Daoy (cell line): ENCODE data around the gene CCDC28B. TPM values are rescaled to one million over a fixed set of nuclear protein-coding genes. Genes with fewer than 3 reads are reported as not detected.

Source experiments
- DNase-seq: peaks from one replicate; pipeline ENCODE4 v3.0.0-alpha.2; 2015; ENCODE audit warnings: low read depth
- total RNA-seq: library from RNA; depleted of rRNA; stranded (reverse); fragments of >200 nt; shearing (Covaris generic); gene quantifications from 2 replicates; pipeline ENCODE4 v1.2.3, GENCODE V29; 2014

The CCDC28B gene
- total RNA-seq, 1 experiment from 2014 or later: 15.7 TPM

DNA sequence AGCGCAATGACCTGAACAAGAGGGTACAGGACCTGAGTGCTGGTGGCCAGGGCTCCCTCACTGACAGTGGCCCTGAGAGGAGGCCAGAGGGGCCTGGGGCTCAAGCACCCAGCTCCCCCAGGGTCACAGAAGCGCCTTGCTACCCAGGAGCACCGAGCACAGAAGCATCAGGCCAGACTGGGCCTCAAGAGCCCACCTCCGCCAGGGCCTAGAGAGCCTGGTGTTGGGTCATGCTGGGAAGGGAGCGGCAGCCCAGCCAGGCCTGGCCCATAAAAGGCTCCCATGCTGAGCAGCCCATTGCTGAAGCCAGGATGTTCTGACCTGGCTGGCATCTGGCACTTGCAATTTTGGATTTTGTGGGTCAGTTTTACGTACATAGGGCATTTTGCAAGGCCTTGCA, 5.4 kb upstream of the CCDC28B start:
- DNase-seq: no peak

GRCh38 chr1:32195531-32195930, 4.9 kb upstream of the CCDC28B start:
- DNase-seq: no peak

GRCh38 chr1:32195972-32196823, 4.2 kb upstream of the CCDC28B start:
- no peak for DNase-seq

DNA sequence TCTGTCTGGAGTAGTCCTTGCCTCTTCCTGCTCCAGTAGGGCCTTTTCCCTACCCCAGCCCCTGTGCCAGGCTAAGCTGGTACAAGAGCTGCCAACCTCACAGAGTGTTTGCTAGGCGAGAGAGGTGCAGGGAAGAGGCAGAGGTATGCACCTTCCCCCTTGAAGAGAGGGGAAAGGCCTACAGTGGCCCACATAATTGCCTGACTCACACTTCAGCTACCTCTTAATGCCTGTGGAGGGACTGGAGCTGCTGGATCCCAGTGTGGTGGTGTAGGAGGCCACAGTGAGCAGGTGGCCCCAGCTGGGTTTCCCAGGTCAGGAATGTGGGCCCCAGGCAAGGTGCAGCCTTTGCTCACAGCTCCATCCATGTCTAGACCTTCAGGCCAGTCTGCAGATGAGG, 3.3 kb upstream of the CCDC28B start:
- DNase-seq: no peak

DNA sequence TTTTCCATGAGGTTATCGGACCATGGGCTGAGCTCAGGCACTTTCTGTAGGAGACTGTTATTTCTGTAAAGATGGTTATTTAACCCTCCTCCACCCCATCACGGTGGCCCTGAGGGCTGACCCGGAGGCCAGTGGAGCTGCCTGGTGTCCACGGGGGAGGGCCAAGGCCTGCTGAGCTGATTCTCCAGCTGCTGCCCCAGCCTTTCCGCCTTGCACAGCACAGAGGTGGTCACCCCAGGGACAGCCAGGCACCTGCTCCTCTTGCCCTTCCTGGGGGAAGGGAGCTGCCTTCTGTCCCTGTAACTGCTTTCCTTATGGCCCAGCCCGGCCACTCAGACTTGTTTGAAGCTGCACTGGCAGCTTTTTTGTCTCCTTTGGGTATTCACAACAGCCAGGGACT, 2.6 kb upstream of the CCDC28B start:
- DNase-seq: no peak

GRCh38 chr1:32198237-32199042, 2.0 kb upstream of the CCDC28B start:
- no peak for DNase-seq

DNA sequence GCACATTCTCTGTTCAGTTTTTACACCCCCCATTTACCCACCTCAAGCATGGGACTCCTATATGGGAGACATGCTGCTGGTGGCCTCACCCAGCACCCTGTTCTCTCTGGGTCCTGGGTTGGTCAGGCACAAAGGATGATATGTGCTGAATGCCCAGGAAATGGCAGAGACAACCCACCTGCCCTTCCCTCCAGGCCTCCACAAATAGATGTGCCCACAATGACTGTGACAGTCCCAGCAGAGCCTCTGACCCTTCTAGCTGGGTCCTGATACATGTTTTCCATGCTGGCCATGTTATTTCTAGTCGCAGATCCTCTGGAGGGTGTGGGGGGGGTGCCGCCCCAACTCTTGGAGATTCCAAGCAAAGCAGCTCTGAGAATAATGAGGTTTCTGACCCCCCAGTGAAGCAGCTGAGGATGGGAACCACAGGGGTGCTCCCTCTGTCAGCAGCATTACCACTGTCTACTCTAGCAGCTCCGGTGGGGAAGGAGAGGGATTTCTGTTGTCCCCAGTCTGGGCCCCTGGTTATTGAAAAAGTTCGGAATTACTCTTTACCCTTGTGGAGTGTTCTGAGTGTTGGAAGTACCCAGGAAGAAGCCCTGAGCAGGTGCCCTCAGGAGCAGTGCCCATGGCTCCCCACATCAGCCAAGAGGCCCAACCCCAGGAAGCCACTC, 1.2 kb upstream of the CCDC28B start:
- no peak for DNase-seq

DNA sequence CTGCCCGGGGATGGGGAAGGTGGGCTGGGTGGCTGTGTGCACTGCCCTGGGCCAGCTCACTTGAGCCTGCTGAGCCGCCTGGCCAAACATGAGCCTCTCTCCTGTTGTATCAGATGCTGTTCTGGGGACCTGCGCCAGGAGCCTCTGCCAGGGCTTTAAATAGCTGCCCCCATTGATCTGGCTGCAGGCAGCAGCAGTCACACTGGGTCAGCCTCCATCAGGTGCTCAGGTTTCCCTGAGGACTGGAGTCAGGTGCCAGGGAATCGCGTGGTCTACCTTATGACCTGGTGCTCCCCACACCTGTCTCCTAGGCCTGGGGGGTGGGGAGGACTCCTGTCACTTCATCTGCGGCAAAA, 700 bp upstream of the CCDC28B start:
- no peak for DNase-seq

DNA sequence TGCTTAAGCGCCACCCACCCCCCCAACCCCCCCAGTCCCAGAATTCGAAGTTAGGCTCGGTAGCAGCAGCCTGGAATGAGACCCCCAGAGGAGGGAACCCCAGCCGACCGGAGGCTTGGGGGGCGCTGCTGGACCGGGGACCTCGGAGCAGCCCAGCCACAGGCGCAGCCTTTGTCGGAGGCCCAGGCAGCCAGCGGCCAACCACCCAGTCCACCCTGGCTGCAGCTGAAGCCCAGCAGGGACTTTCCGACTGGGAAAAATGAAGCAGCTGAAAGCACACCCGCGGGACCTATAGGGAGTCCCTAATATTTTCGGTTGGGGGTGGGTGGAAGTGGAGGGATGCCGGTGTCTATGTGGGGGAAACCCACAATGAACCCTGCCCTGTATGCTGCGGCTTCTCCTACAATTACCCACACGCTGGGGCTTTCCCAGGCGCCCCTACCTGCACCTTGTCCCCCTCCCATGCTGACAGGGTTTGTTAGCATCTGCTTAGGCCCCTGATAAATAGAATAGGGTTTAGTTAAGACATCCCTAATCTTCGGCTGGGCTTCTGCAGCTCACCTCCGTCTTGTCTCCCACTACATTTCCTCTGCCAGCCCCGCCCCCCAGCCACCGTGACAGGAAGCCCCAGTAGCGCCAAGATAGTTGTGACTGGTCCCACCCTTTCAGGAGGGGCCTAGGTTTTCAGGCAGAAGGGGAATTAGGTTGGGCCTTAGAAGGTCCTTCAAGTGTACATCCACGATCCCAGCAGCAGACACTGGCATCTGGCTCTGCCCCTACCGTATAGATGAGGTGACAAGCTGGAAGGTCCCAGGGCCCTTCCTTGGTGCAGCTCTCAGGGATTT, 838 bp downstream of the CCDC28B start:
- DNase-seq: peak; percentile 73

GRCh38 chr1:32204943-32205361, 4.6 kb downstream of the CCDC28B start:
- DNase-seq: no peak

GRCh38 chr1:32205401-32206370, 5.3 kb downstream of the CCDC28B start, which contains the start of gene IQCC:
Gene IQCC, plus strand, starts transcription at chr1:32205671. Its CDS starts 11 bp downstream, at chr1:32205682.
- DNase-seq: peak; percentile 94

DNA sequence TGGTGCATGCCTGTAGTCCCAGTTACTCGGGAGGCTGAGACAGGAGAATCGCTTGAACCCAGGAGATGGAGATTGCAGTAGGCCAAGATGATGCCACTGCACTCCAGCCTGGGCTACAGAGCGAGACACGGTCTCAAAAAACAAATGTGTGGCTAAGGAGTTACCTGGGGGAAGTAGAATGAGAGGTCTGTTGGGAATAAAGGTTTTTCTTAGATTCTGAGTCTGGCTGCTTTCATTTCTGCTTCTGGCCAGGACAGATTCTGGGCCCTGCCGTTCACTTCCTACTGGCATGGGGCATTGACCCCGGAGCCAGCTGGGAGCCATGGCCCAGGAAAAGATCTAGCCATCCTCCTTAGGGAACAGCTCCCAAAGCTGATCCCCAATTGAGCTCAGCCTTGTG, 8.1 kb downstream of the CCDC28B start:
- no peak for DNase-seq

DNA sequence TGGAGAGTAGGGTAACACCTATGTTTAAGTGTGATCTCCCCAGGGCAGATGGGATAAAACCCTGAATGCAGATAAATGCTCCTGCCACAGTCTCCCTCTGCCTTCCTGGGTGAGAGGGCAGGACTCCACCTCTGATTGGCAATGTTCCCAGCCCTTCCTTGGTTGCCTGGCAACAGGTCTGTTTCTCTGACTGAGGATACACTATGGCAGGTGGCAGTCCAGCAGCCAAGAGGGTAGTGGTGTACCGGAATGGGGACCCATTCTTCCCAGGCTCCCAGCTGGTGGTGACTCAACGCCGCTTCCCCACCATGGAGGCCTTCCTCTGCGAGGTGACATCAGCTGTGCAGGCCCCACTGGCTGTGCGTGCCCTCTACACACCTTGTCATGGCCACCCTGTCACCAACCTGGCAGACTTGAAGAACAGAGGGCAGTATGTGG, 8.5 kb downstream of the CCDC28B start, which contains the start of gene DCDC2B:
TSS of gene DCDC2B (plus strand) at position 199 of the 438 bp plus-strand sequence. CDS start at position 204, 5 bp downstream.
- peak; percentile 78 for DNase-seq

GRCh38 chr1:32215629-32216480, 15.5 kb downstream of the CCDC28B start:
- peak; percentile 67 for DNase-seq

DNA sequence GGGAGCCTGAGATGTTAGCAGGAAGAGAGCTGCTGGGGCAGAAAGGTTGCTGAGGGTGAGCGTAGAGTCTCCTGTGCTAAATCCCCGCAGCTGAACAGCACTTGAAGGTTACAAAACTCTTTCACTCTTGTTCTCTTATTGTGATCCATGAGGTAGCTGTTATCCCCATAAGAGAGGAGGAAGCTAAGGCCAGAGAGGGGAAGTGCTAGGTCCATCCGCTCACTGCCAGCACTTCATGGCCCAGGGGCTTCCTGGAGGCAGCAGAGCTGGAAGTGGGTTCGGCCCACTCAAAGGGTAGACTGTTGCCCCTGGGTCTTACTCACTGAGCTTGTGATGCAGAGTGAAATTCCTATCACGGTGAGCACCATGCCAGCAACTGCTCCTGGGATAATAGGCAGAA, 16.2 kb downstream of the CCDC28B start:
- DNase-seq: no peak

DNA sequence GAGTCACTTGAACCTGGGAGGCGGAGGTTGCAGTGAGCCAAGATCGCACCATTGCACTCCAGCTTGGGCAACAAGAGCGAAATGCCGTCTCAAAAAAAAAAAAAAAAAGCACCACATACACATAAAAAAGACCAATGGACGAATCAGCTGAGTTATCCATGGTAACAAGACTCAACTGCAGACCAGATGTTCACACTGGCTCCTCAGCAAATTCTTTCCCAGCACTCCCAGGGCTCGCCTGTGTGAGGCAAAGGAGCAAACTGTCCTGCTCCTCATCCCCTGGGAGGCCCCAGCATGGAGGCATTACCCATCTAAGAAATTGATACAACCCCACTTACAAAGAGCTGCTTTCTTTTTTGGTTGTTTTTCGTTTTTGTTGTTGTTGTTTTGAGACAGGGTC, 18.6 kb downstream of the CCDC28B start:
- no peak for DNase-seq

DNA sequence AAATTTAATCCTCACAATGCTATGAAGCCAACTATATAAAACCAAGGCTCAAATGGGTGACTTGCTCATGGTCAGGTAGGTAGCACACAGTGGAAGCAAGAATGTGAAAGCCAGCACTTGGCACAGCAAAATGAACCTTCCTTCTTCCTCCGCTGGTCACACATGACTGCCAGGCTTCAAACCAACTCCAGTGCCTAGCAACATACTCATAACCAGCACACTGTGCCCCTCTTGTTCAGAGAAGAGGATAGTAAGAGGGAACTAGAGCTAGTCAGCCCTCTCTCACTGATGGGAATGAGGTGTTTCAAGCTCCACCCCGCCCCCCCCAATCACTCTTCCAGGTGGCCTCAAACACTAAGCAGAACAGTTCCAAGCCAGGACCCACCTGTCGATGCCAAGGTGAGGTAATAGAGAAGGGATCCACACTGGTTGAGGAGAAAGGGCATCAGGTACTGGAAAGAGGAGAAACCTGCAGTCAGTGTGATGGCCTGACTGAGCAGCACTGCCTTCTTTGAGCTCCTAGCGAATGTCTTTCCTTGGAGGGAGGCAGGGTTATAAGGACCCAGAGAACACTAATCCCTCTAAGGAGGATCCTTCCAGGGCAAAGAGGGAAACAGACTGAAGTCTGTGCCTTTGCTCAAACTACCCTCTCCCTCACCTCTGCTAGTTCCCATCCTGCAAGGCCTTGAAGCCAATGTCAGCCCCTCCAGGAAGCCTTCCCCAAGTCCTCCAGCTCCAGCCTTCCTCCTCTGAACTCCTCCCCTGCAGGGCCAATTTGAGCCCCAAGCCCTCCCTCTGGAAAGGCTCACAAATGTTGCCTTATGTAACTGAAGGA, 20.6 kb downstream of the CCDC28B start:
- DNase-seq: no peak

- DNase-seq: no peak
Observed at GRCh38 chr1:32221581-32221979, 21.2 kb downstream of the CCDC28B start.
